HCT116 (cell line): Measurements from ENCODE around the gene IRGC. TPM values are rescaled to one million over a fixed set of nuclear protein-coding genes. Genes with fewer than 3 reads are reported as not detected.

ENCODE experiments used
- ATAC-seq: fragments of 200-7000 bp; cut with Tn5 transposase; 2 replicates; pipeline ENCODE4 v1.9.1; 2020; ENCODE audit warnings: mild to moderate bottlenecking, moderate library complexity
- BruUV-seq: library from RNA; stranded (reverse); fragments of 400-500 nt; replicated peaks from 2 replicates; lab custom pipeline; 2021; lab: Mats Ljungman, UMichigan
- CTCF ChIA-PET: fragments of 300-600 bp; sonication (Branson Sonifier 250); formaldehyde crosslinking; loops from one replicate; lab custom pipeline; 2021; ENCODE audit warnings: antibody characterized with exemption; lab: Charles Lee
- POLR2A ChIA-PET: fragments of 300-600, 350-600 bp; sonication (Branson Sonifier 250); formaldehyde crosslinking; loops from one replicate; lab custom pipeline; 2021; ENCODE audit warnings: antibody characterized with exemption; lab: Charles Lee
- RAD21 ChIA-PET, 2 experiments: fragments of 300-600 bp; sonication (Branson Sonifier 250); formaldehyde crosslinking; loops; one replicate each; lab custom pipeline; 2023; ENCODE audit warnings: low total read pairs in 2 of 2; ENCODE audit not compliant: uncharacterized antibody in 2 of 2, unreplicated experiment in 2 of 2, low non-redundant PET in 1 of 2; lab: Charles Lee
- DNase-seq: peaks from one replicate; pipeline ENCODE4 v3.0.0-alpha.2; 2010; ENCODE audit warnings: low read depth, low spot score
- H2AFZ ChIP-seq: fragments of 200-600 bp; shearing (Covaris generic), sonication (generic); 2 replicates; pipeline ENCODE4 v1.6.1; 2017; ENCODE audit warnings: low read depth, mixed run types, mixed read lengths, antibody characterized with exemption, low read length; ENCODE audit not compliant: poor library complexity, severe bottlenecking
- H3K27ac ChIP-seq: 2 replicates; pipeline ENCODE4 v1.5.1; 2012; ENCODE audit warnings: low read depth, low read length
- H3K27me3 ChIP-seq: fragments of 200-600 bp; sonication (generic); 2 replicates; pipeline ENCODE4 v1.6.1; 2016; ENCODE audit warnings: mixed run types, low read length, mixed read lengths; ENCODE audit not compliant: insufficient read depth
- H3K36me3 ChIP-seq, 2 experiments: fragments of 200-500 bp in 1 of 2; fragments of 200-600 bp in 1 of 2; sonication (Bioruptor generic) in 1 of 2; sonication (generic) in 1 of 2; 2 replicates each; pipeline versions ENCODE4 v1.5.1 to v1.6.1; 2014 to 2016; ENCODE audit warnings: low read length in 2 of 2, inconsistent platforms in 1 of 2, mixed read lengths in 1 of 2, mixed run types in 1 of 2; ENCODE audit not compliant: insufficient read depth in 2 of 2, control insufficient read depth in 1 of 2
- H3K4me1 ChIP-seq, 2 experiments: fragments of 200-600 bp in 1 of 2; sonication (generic) in 1 of 2; 2 replicates each; pipeline versions ENCODE4 v1.5.1 to v1.6.1; 2012 to 2017; ENCODE audit warnings: low read length in 2 of 2, inconsistent platforms in 1 of 2, mild to moderate bottlenecking in 1 of 2, mixed read lengths in 1 of 2, mixed run types in 1 of 2, moderate library complexity in 1 of 2; ENCODE audit not compliant: insufficient read depth in 2 of 2, control insufficient read depth in 1 of 2
- H3K4me2 ChIP-seq: fragments of 200-600 bp; sonication (generic); 2 replicates; pipeline ENCODE4 v1.6.1; 2017; ENCODE audit warnings: mixed run types, low read length, mixed read lengths
- H3K4me3 ChIP-seq, 2 experiments: fragments of 200-600 bp in 1 of 2; sonication (generic) in 1 of 2; replicated peaks in 1 of 2; 2 replicates each; pipeline ENCODE4 v1.5.1; 2011 to 2016; ENCODE audit warnings: low read length in 2 of 2, control low read depth in 1 of 2, low read depth in 1 of 2, mild to moderate bottlenecking in 1 of 2, mixed read lengths in 1 of 2, mixed run types in 1 of 2
- H3K79me2 ChIP-seq: fragments of 200-600 bp; sonication (generic); 2 replicates; pipeline ENCODE4 v1.6.1; 2017; ENCODE audit warnings: mild to moderate bottlenecking, mixed run types, low read length, moderate library complexity, mixed read lengths; ENCODE audit not compliant: insufficient read depth
- H3K9ac ChIP-seq: fragments of 200-600 bp; sonication (generic); 2 replicates; pipeline ENCODE4 v1.6.1; 2016; ENCODE audit warnings: low read length, mixed read lengths
- H3K9me2 ChIP-seq: fragments of 200-600 bp; sonication (generic), shearing (Covaris generic); 2 replicates; pipeline ENCODE4 v1.6.1; 2017; ENCODE audit warnings: mixed run types, mild to moderate bottlenecking, moderate library complexity; ENCODE audit not compliant: insufficient read depth
- H3K9me3 ChIP-seq, 2 experiments: fragments of 200-500 bp in 1 of 2; fragments of 200-600 bp in 1 of 2; sonication (Bioruptor generic) in 1 of 2; sonication (generic) in 1 of 2; 2 replicates each; pipeline ENCODE4 v1.6.1; 2014 to 2017; ENCODE audit warnings: low read length in 2 of 2, mixed read lengths in 2 of 2, inconsistent platforms in 1 of 2, low read depth in 1 of 2, mild to moderate bottlenecking in 1 of 2, mixed run types in 1 of 2, moderate library complexity in 1 of 2; ENCODE audit not compliant: control insufficient read depth in 1 of 2, insufficient read depth in 1 of 2
- H4K20me1 ChIP-seq: fragments of 200-600 bp; sonication (generic), shearing (Covaris generic); 2 replicates; pipeline ENCODE4 v1.6.1; 2017; ENCODE audit warnings: mixed run types, mild to moderate bottlenecking, moderate library complexity; ENCODE audit not compliant: insufficient read depth
- CEBPB ChIP-seq: IDR thresholded peaks from 2 replicates; pipeline ENCODE4 v1.6.1; 2012; ENCODE audit warnings: low read depth
- ELF1 ChIP-seq: IDR thresholded peaks from 2 replicates; pipeline ENCODE4 v1.6.1; 2012; ENCODE audit warnings: low read depth, borderline replicate concordance
- EZH2phosphoT487 ChIP-seq: fragments of 200-600 bp; IDR thresholded peaks from 2 replicates; pipeline ENCODE4 v1.6.1; 2018; ENCODE audit warnings: antibody characterized with exemption, borderline replicate concordance
- JUND ChIP-seq: IDR thresholded peaks from 2 replicates; pipeline ENCODE4 v1.6.1; 2012
- MAX ChIP-seq: IDR thresholded peaks from 2 replicates; pipeline ENCODE4 v1.6.1; 2012
- SP1 ChIP-seq: IDR thresholded peaks from 2 replicates; pipeline ENCODE4 v1.6.1; 2012; ENCODE audit warnings: low read depth
- SRF ChIP-seq: IDR thresholded peaks from 2 replicates; pipeline ENCODE4 v1.6.1; 2012; ENCODE audit warnings: low read depth
- TCF7L2 ChIP-seq: IDR thresholded peaks from 2 replicates; pipeline ENCODE4 v1.7.0; 2011; ENCODE audit warnings: borderline replicate concordance, inconsistent platforms; ENCODE audit not compliant: insufficient read depth, insufficient read length; ENCODE audit errors: extremely low read depth
- ZBTB33 ChIP-seq: IDR thresholded peaks from 2 replicates; pipeline ENCODE4 v1.6.1; 2011; ENCODE audit warnings: mild to moderate bottlenecking, low read length, moderate library complexity; ENCODE audit not compliant: insufficient replicate concordance; ENCODE audit errors: extremely low read depth
- intact Hi-C: fragments of 100-400 bp; cut with micrococcal nuclease; formaldehyde crosslinking; loops from 2 replicates; pipeline ENCODE4 v1.10.0; 2022
- total RNA-seq: library from RNA; stranded (reverse); gene quantifications from one replicate; pipeline ENCODE4 v1.2.1, GENCODE V29; 2021; ENCODE audit not compliant: unreplicated experiment

IRGC gene
- total RNA-seq, 1 experiment from 2014 or later, result not detected

GRCh38 chr19:43718627-43719377, 2.9 kb downstream of the IRGC start:
- H3K27ac ChIP-seq, result no peak overlapping the region; the same call in 1 of the 2 replicates
- CTCF ChIA-PET, result interaction anchor here (1.5 to 1.8 kb wide), 2 partner anchors 26 to 50 kb away, joined by 3 to 4 read pairs; no protein-coding TSS in a partner anchor
- BruUV-seq, result no TSS peak
- TF ChIP-seq SP1, result no peak
- TF ChIP-seq CEBPB, result no peak
- TF ChIP-seq ZBTB33, result no peak
- TF ChIP-seq EZH2phosphoT487, result no peak
- TF ChIP-seq ELF1, result no peak
- TF ChIP-seq MAX, result no peak
- no peak for TF ChIP-seq TCF7L2
- no peak for TF ChIP-seq JUND
- TF ChIP-seq SRF, result no peak
- H2AFZ ChIP-seq, result no peak overlapping the region
- no peaks in the 10 kb centered on the region for H3K9me3 ChIP-seq
- no peak overlapping the region for H3K9ac ChIP-seq
- RAD21 ChIA-PET, result no interaction called here
- H4K20me1 ChIP-seq, result no peaks in the 10 kb centered on the region
- no peaks in the 10 kb centered on the region for H3K27me3 ChIP-seq
- H3K79me2 ChIP-seq, result no peaks in the 10 kb centered on the region
- no peak overlapping the region for H3K4me2 ChIP-seq
- no peak overlapping the region for H3K4me3 ChIP-seq
- peaks cover 1 to 10% of the 10 kb centered on the region in 2 experiments; a peak in 3 of 4 replicates for H3K4me1 ChIP-seq
- ATAC-seq, result no peak
- POLR2A ChIA-PET, result no interaction called here
- intact Hi-C loops, result no loop called here
- H3K36me3 ChIP-seq, result no peaks in the 10 kb centered on the region
- no peak for DNase-seq
- H3K9me2 ChIP-seq, result no peaks in the 10 kb centered on the region
